Measurements from ENCODE around the gene RAB37.

The RAB37 gene, protein sequence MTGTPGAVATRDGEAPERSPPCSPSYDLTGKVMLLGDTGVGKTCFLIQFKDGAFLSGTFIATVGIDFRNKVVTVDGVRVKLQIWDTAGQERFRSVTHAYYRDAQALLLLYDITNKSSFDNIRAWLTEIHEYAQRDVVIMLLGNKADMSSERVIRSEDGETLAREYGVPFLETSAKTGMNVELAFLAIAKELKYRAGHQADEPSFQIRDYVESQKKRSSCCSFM

GRCh38 chr17:74736513-74737298, at the start of gene RAB37:
TSS of gene RAB37 (plus strand) at chr17:74737256. CDS start at chr17:74737273, 17 bp downstream.
- DNase-seq (ENCODE audit: low read depth), result no peak

GRCh38 chr17:74687886-74688285, 49.2 kb upstream of the RAB37 start:
- DNase-seq (ENCODE audit: low read depth), result no peak

DNA sequence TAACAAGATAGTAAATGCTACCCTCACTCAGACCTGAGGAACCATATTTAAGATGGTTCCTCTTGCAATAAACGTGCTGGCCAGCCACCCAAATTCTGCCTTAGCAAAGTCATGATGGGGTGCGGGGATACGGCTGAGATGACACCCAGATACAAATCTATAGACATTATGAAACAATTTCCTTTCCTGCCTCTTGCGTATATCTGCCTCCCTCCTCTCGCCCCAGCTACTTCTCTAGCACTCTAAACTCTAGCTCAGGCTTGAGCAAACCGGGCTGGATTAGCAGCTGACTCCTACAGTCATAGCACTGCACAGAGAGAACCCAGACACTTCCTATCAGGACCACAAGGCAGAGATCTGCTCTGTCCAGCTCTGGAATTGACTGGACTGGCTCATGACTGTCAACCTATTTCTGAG, 46.6 kb upstream of the RAB37 start:
- no peak for DNase-seq (ENCODE audit: low read depth)

DNA sequence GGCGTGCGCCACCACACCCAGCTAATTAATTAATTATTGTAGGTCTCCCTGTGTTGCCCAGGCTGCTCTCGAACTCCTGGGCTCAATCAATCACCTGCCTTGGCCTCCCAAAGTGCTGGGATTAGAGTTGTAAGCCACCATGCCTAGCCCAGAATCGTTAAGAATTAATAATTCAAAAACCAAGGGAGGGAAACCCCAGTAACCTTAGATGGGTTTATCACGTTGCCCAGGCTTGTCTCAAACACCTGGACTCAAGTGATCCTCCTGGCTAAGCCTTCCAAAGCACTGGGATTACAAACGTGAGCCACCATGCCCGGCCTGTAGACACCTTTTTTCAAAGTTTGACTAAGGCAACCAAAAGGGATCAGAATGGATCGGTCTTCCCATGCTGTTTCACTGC, 45.9 kb upstream of the RAB37 start:
- no peak for DNase-seq (ENCODE audit: low read depth)

GRCh38 chr17:74694081-74694480, 43.0 kb upstream of the RAB37 start:
- no peak for DNase-seq (ENCODE audit: low read depth)

DNA sequence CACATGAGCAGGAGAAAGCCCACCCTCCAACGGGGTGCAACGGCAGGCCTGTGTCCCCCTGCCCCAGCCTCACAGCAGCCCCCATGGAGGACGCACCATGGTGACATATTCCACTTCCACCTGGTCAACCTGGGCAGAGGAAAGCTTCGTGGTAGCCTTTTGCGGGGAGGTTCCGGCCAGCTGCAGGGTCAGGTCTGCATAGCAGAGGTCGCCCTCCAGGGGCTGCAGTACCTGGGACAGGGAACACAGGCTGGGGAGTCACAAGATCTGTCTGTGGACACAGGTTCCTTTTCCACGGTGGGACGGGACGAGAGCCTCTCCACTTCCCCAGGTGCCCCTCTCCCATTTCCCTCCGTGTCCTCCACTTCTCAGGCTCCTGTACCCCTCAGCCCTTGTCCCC, 41.4 kb upstream of the RAB37 start:
- DNase-seq (ENCODE audit: low read depth), result no peak

DNA sequence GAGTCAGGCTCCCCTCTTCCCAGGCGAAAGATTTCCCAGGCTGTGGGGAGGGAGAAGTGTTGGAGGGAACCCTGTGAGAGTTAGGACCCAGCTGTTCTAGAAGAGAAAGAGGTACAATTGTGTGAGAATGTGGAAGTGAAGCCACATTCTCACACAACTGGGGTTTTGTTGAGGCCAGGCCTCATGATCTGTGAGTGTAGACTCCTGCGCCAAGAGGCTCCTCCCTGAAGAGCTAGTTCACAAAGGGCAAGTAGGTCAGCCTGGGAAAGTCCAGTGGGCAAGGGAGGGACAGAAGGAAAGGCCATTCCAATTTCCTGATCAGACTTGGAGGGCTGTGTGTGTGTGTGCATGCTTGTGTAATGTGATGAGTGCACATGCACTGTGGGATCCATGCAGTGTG, 39.5 kb upstream of the RAB37 start:
- DNase-seq (ENCODE audit: low read depth), result no peak

DNA sequence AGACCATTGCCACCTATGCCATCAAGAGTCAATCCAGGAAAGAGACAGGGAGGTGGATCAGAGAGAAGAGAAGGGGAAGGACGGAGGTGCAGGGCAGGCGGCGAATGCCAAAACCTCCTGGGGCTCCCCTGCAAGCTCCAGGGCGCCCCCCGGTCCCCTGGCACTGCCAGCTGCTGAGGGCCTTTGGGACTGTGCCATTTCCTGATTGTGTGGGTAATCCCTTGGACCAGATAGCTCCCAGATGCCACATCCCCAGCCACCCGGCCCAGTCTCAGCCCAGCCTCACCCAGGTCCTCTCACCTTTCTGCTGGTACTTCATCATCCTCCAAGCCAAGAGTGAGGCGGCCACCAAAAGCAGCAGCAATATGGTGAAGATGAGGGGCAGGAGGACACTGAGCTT, 39.0 kb upstream of the RAB37 start:
- DNase-seq (ENCODE audit: low read depth), result no peak

GRCh38 chr17:74699236-74699635, 37.8 kb upstream of the RAB37 start:
- DNase-seq (ENCODE audit: low read depth), result no peak

- no peak for DNase-seq (ENCODE audit: low read depth)
These were observed 34.8 kb upstream of the RAB37 start for GRCh38 chr17:74702116-74702871.

GRCh38 chr17:74703311-74703710, 33.7 kb upstream of the RAB37 start:
- no peak for DNase-seq (ENCODE audit: low read depth)

DNA sequence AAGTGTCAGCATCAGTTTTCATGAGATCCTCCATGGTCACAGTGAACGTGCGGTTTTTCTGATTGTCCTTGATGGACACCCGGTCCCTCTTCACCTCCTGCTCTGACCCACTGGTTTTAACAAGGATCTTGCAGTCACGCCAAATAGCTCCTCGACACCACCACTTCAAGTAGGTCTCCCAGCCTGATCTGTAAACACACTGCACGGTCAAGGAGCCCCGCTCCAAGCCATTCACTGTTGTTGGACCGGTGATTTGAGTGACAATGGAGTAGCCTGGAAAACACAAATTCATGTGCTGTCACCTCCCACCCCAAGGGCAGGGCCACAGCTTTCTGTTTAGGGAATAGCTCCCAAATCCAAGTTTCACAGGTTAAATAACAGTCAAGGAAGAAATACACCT, 32.5 kb upstream of the RAB37 start:
- no peak for DNase-seq (ENCODE audit: low read depth)

- DNase-seq (ENCODE audit: low read depth), result no peak
These were observed 25.8 kb upstream of the RAB37 start for GRCh38 chr17:74711058-74711824.

GRCh38 chr17:74712301-74712700, 24.8 kb upstream of the RAB37 start:
- no peak for DNase-seq (ENCODE audit: low read depth)

GRCh38 chr17:74712756-74713155, 24.3 kb upstream of the RAB37 start, which contains the start of gene CD300LF:
TSS of gene CD300LF (minus strand) at chr17:74712923. CDS start at chr17:74712866, 57 bp downstream.
- no peak for DNase-seq (ENCODE audit: low read depth)

DNA sequence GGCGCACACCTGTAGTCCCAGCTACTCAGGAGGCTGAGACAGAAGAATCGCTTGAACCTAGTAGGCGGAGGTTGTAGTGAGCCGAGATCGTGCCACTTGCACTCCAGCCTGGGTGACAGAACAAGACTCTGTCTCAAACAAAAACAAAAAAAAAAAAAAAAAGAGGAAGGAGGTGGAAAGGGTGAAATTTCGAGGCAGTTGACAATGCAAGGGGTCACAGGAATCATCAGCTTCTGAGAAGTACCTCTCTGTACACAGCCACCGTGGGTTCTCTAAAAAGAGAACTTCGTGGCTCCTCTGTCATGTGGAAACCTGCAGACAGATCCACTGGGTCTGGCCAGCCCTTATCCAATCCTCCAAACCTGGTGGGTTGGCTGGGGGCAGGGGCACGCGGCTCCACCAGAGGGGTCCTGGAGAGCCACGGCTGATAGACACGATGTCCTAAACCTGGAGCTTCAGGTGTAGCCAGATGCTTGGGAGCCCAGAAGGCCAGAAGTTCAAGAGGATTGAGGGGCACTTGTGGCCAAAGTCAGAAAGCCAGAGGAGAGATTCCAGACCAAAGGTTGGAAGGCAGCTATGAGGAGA, 23.8 kb upstream of the RAB37 start:
- no peak for DNase-seq (ENCODE audit: low read depth)

- no peak for DNase-seq (ENCODE audit: low read depth)
These were observed 21.9 kb upstream of the RAB37 start for GRCh38 chr17:74715144-74715543.

GRCh38 chr17:74720506-74720905, 16.6 kb upstream of the RAB37 start:
- no peak for DNase-seq (ENCODE audit: low read depth)

- DNase-seq (ENCODE audit: low read depth), result no peak
These were observed 14.3 kb upstream of the RAB37 start for GRCh38 chr17:74722782-74723181.

GRCh38 chr17:74723891-74724290, 13.2 kb upstream of the RAB37 start:
- DNase-seq (ENCODE audit: low read depth), result no peak

GRCh38 chr17:74725111-74725510, 11.9 kb upstream of the RAB37 start:
- DNase-seq (ENCODE audit: low read depth), result no peak
